ENCODE results near the gene SLC25A29.
A peak's percentile ranks its signal among the peaks of the same experiment; 100 is the strongest.
"Not testable (repeated sequence)": the region's sequence is repeated elsewhere in the genome, so short reads cannot be mapped to it uniquely, and the experiment has no call there.

The SLC25A29 gene

GRCh38 chr14:100306101-100306997 lies at the start of gene SLC25A29:
Gene SLC25A29, minus strand, starts transcription at chr14:100306444. Its CDS starts 212 bp downstream, at chr14:100306232.
- DNase-seq: peak; percentile 73 to 75

GRCh38 chr14:100350986-100351385 lies 44.7 kb upstream of the SLC25A29 start:
- DNase-seq: no peak

GRCh38 chr14:100350276-100350926 lies 44.2 kb upstream of the SLC25A29 start:
- DNase-seq: no peak

- no peak for DNase-seq
Measured at GRCh38 chr14:100348784-100349685, 42.8 kb upstream of the SLC25A29 start.

GRCh38 chr14:100348253-100348729 lies 42.0 kb upstream of the SLC25A29 start:
- no peak for DNase-seq

- no peak for DNase-seq
Measured at GRCh38 chr14:100346306-100347091, 40.3 kb upstream of the SLC25A29 start.

GRCh38 chr14:100345711-100346110 lies 39.5 kb upstream of the SLC25A29 start:
- DNase-seq: no peak

GRCh38 chr14:100344657-100345056 lies 38.4 kb upstream of the SLC25A29 start:
- not testable (repeated sequence) for DNase-seq

GRCh38 chr14:100342826-100343225 lies 36.6 kb upstream of the SLC25A29 start:
- not testable (repeated sequence) for DNase-seq

- DNase-seq: no peak
Measured at GRCh38 chr14:100342195-100342594, 36.0 kb upstream of the SLC25A29 start.

- DNase-seq: peak; percentile 38 to 81
Measured at GRCh38 chr14:100341301-100342031, 35.2 kb upstream of the SLC25A29 start.

- no peak for DNase-seq
Measured at GRCh38 chr14:100340423-100340813, 34.2 kb upstream of the SLC25A29 start.

- DNase-seq: no peak
Measured at GRCh38 chr14:100339766-100340422, 33.6 kb upstream of the SLC25A29 start.

- no peak for DNase-seq
Measured at GRCh38 chr14:100336618-100337530, 30.6 kb upstream of the SLC25A29 start.

GRCh38 chr14:100334904-100335303 lies 28.7 kb upstream of the SLC25A29 start:
- no peak for DNase-seq

- no peak for DNase-seq
Measured at GRCh38 chr14:100333827-100334226, 27.6 kb upstream of the SLC25A29 start.

GRCh38 chr14:100333311-100333710 lies 27.1 kb upstream of the SLC25A29 start:
- DNase-seq: no peak

GRCh38 chr14:100332797-100333196 lies 26.6 kb upstream of the SLC25A29 start:
- no peak for DNase-seq

GRCh38 chr14:100332071-100332639 lies 25.9 kb upstream of the SLC25A29 start:
- no peak for DNase-seq
